A549 (cell line): ENCODE measurements around the gene DLG1. TPM values are rescaled to one million over a fixed set of nuclear protein-coding genes. Genes with fewer than 3 reads are reported as not detected.

Experiments
- ATAC-seq, 2 experiments: fragments of 200-7000 bp in 1 of 2; fragments of >200 bp in 1 of 2; cut with Nextera tagmentation in 1 of 2; cut with Tn5 transposase in 1 of 2; 3 replicates each; pipeline versions ENCODE4 v1.8.0 to v1.9.1; 2018 to 2020; ENCODE audit warnings: mild to moderate bottlenecking in 1 of 2, moderate library complexity in 1 of 2
- CTCF ChIA-PET: fragments of 300-600 bp; sonication (Branson Sonifier 250); formaldehyde crosslinking; extraction: SDS; loops from one replicate; lab custom pipeline; 2021; ENCODE audit warnings: antibody characterized with exemption, inconsistent platforms; lab: Yijun Ruan, JAX
- POLR2A ChIA-PET: fragments of 350-600 bp; formaldehyde crosslinking; extraction: SDS; loops from one replicate; lab custom pipeline; 2021; ENCODE audit warnings: antibody characterized with exemption, inconsistent platforms; lab: Yijun Ruan, JAX
- DNase-seq, 2 experiments: peaks; one replicate each; pipeline versions ENCODE4 v3.0.0 to v3.0.0-alpha.2; 2011 to 2016; ENCODE audit warnings: low read depth in 1 of 2, low spot score in 1 of 2
- FAIRE-seq: peaks from 2 replicates; lab custom pipeline; 2011; peaks lifted over from hg19 to GRCh38; lab: Jason Lieb, UNC
- H3K27ac ChIP-seq, 2 experiments: fragments of >200 bp; sonication (Bioruptor Twin); formaldehyde crosslinking; 3 replicates each; pipeline ENCODE4 v1.5.1; 2016 to 2017
- H3K4me1 ChIP-seq: fragments of >200 bp; sonication (Bioruptor Twin); formaldehyde crosslinking; 3 replicates; pipeline ENCODE4 v1.6.1; 2016
- H3K4me2 ChIP-seq: fragments of >200 bp; sonication (Bioruptor Twin); formaldehyde crosslinking; 3 replicates; pipeline ENCODE4 v1.6.1; 2016
- H3K4me3 ChIP-seq: fragments of >200 bp; sonication (Bioruptor Twin); formaldehyde crosslinking; 3 replicates; pipeline ENCODE4 v1.5.1; 2016
- H3K9me3 ChIP-seq: fragments of >200 bp; sonication (Bioruptor Twin); formaldehyde crosslinking; 3 replicates; pipeline ENCODE4 v1.6.1; 2016
- BCL3 ChIP-seq: fragments of >200 bp; sonication (Bioruptor Twin); formaldehyde crosslinking; IDR thresholded peaks from 3 replicates; pipeline ENCODE4 v1.6.1; 2016
- CHD2 ChIP-seq: fragments of 150-350 bp; IDR thresholded peaks from 2 replicates; pipeline ENCODE4 v1.6.1; 2014; ENCODE audit warnings: low read length; ENCODE audit not compliant: partially characterized antibody
- CHD4 ChIP-seq: fragments of 200-600 bp; sonication (generic); IDR thresholded peaks from 2 replicates; pipeline ENCODE4 v1.6.1; 2016; ENCODE audit warnings: antibody characterized with exemption, mild to moderate bottlenecking, borderline replicate concordance
- EHMT2 ChIP-seq: fragments of 200-600 bp; sonication (generic); IDR thresholded peaks from 2 replicates; pipeline ENCODE4 v1.6.1; 2016; ENCODE audit warnings: antibody characterized with exemption, low read depth, mild to moderate bottlenecking, moderate library complexity
- EP300 ChIP-seq, 2 experiments: fragments of >200 bp; sonication (Bioruptor Twin); formaldehyde crosslinking; IDR thresholded peaks; 2 replicates in 1 of 2; 3 replicates in 1 of 2; pipeline ENCODE4 v1.6.1; 2016 to 2017
- FOSL2 ChIP-seq, 2 experiments: fragments of 450-650 bp in 1 of 2; fragments of >200 bp in 1 of 2; sonication (Bioruptor Twin) in 1 of 2; formaldehyde crosslinking; IDR thresholded peaks; 2 replicates each; pipeline versions ENCODE4 v1.5.0 to v1.6.1; 2016 to 2020; ENCODE audit warnings: mild to moderate bottlenecking in 1 of 2, moderate library complexity in 1 of 2
- HDAC2 ChIP-seq: fragments of 200-600 bp; sonication (generic); IDR thresholded peaks from 2 replicates; pipeline ENCODE4 v1.6.1; 2016
- HMGXB4 ChIP-seq: fragments of 250-450 bp; sonication (Bioruptor Pico); IDR thresholded peaks from 2 replicates; pipeline ENCODE4 v1.5.0; 2021; ENCODE audit warnings: mild to moderate bottlenecking, moderate library complexity, borderline replicate concordance
- HOXA7 ChIP-seq: fragments of 250-450 bp; sonication (Bioruptor Pico); IDR thresholded peaks from 2 replicates; pipeline ENCODE4 v1.5.0; 2020; ENCODE audit warnings: mild to moderate bottlenecking, moderate library complexity
- JUNB ChIP-seq: fragments of >200 bp; sonication (Bioruptor Twin); formaldehyde crosslinking; IDR thresholded peaks from 2 replicates; pipeline ENCODE4 v1.6.1; 2016
- MYC ChIP-seq: IDR thresholded peaks from 2 replicates; pipeline ENCODE4 v1.6.1; 2012; ENCODE audit warnings: mild to moderate bottlenecking, inconsistent platforms, low read length, improper control_type of control experiment, borderline replicate concordance
- NR3C1 ChIP-seq: fragments of >200 bp; sonication (Bioruptor Twin); formaldehyde crosslinking; IDR thresholded peaks from 3 replicates; pipeline ENCODE4 v1.6.1; 2017
- PBX3 ChIP-seq: IDR thresholded peaks from 2 replicates; pipeline ENCODE4 v1.6.1; 2012
- POLR2A ChIP-seq: IDR thresholded peaks from 2 replicates; pipeline ENCODE4 v1.6.1; 2012; ENCODE audit warnings: mild to moderate bottlenecking, low read length
- RAD21 ChIP-seq, 2 experiments: fragments of >200 bp in 1 of 2; sonication (Bioruptor Twin) in 1 of 2; formaldehyde crosslinking in 1 of 2; IDR thresholded peaks in 1 of 2; conservative IDR thresholded peaks in 1 of 2; 2 replicates in 1 of 2; 3 replicates in 1 of 2; pipeline ENCODE4 v1.6.1; 2012 to 2018; ENCODE audit warnings: inconsistent platforms in 1 of 2
- RCOR1 ChIP-seq: fragments of 150-350 bp; IDR thresholded peaks from 2 replicates; pipeline ENCODE4 v1.6.1; 2014; ENCODE audit warnings: antibody characterized with exemption, low read length, low read depth
- SREBF2 ChIP-seq: fragments of 450-650 bp; IDR thresholded peaks from 2 replicates; pipeline ENCODE4 v1.6.1; 2014; ENCODE audit warnings: mild to moderate bottlenecking, moderate library complexity
- TFCP2L1 ChIP-seq: fragments of 250-450 bp; sonication (Bioruptor Pico); IDR thresholded peaks from 2 replicates; pipeline ENCODE4 v1.5.0; 2021; ENCODE audit warnings: mild to moderate bottlenecking
- TP53 ChIP-seq: fragments of 250-450 bp; sonication (Bioruptor Pico); IDR thresholded peaks from 2 replicates; pipeline ENCODE4 v1.5.0; 2021; ENCODE audit warnings: mild to moderate bottlenecking, moderate library complexity
- USF2 ChIP-seq: fragments of 450-650 bp; IDR thresholded peaks from 2 replicates; pipeline ENCODE4 v1.6.1; 2014; ENCODE audit warnings: antibody characterized with exemption
- ZNF302 ChIP-seq: fragments of 250-450 bp; sonication (Bioruptor Pico); IDR thresholded peaks from 2 replicates; pipeline ENCODE4 v1.9.0; 2021; ENCODE audit warnings: inconsistent platforms, mild to moderate bottlenecking, moderate library complexity
- WGBS: methylation state at CpG from one replicate; pipeline ENCODE4 v1.1.6; 2017; ENCODE audit errors: missing lambda C conversion rate; 5-methylcytosine and 5-hydroxymethylcytosine counted together
- polyA plus RNA-seq, 4 experiments: library from polyadenylated mRNA; depleted of rRNA in 3 of 4; stranded (reverse); fragments of >200 nt; fragmentation: RNase III in 1 of 4; extraction: RNeasy Plus Mini Kit Qiagen cat#74134 plus additional on column Dnase treatment in 1 of 4; gene quantifications; 2 replicates in 3 of 4; 3 replicates in 1 of 4; pipeline ENCODE4 v1.2.3, GENCODE V29; 2011 to 2017

Gene DLG1
- polyA plus RNA-seq, 2 of the 4 experiments (the other 2 are of a cell fraction), result 27.0 to 33.9 TPM

GRCh38 chr3:197137751-197138150 is 160.7 kb downstream of the DLG1 start:
- no peaks in the 10 kb centered on the region for H3K4me1 ChIP-seq
- ChIA-PET CTCF (interaction anchor here (0.9 kb wide), 1 partner anchor 134 kb away, joined by 3 read pairs; no protein-coding TSS in a partner anchor), POLR2A (no interaction called here)
- no peak overlapping the region for H3K27ac ChIP-seq
- no peak for TF ChIP-seq HMGXB4 (CRISPR knock-in tag)
- no peak for TF ChIP-seq PBX3
- TF ChIP-seq SREBF2, result no peak
- TF ChIP-seq POLR2A, result no peak
- no peak for TF ChIP-seq RCOR1
- no peak for TF ChIP-seq JUNB
- TF ChIP-seq CHD4, result no peak
- no peak for TF ChIP-seq RAD21 (conservative IDR thresholded peaks at IDR 0.05 in 1 of 2, IDR thresholded peaks at IDR 0.05 in 1 of 2)
- no peak for TF ChIP-seq HDAC2
- TF ChIP-seq TP53 (CRISPR knock-in tag), result no peak
- TF ChIP-seq EP300 (IDR thresholded peaks at IDR 0.05), result no peak
- TF ChIP-seq FOSL2 (IDR thresholded peaks at IDR 0.05), result no peak
- no peak for TF ChIP-seq FOSL2 (CRISPR knock-in tag; IDR thresholded peaks at IDR 0.05)
- TF ChIP-seq NR3C1, result no peak
- no peak for TF ChIP-seq BCL3
- no peak for TF ChIP-seq EHMT2
- DNase-seq (no peak), ATAC-seq (no peak), FAIRE-seq (no peak)
- no peak overlapping the region for H3K4me3 ChIP-seq
- peaks cover 9% of the 10 kb centered on the region; the same call in 2 of the 3 replicates for H3K9me3 ChIP-seq
- H3K4me2 ChIP-seq, result no peak overlapping the region
- 79% methylated on average over 5 of the region's 5 CpGs for WGBS

GRCh38 chr3:197136744-197137143 is 161.7 kb downstream of the DLG1 start:
- ChIA-PET CTCF (no interaction called here), POLR2A (no interaction called here)
- FAIRE-seq, result no peak
- Histone ChIP-seq H3K4me1 (no peaks in the 10 kb centered on the region), H3K4me3 (no peak overlapping the region), H3K4me2 (no peak overlapping the region), H3K27ac (no peak overlapping the region), H3K9me3 (peaks cover 9% of the 10 kb centered on the region; the same call in 2 of the 3 replicates)
- WGBS, result 93% methylated on average over 3 of the region's 3 CpGs
- TF ChIP-seq HOXA7 (CRISPR knock-in tag) (no peak), JUNB (no peak), TFCP2L1 (CRISPR knock-in tag) (no peak)
- no peak for ATAC-seq
- no peak for DNase-seq

- ATAC-seq (no peak), FAIRE-seq (no peak), DNase-seq (no peak)
- Histone ChIP-seq H3K4me1 (no peaks in the 10 kb centered on the region), H3K4me3 (no peak overlapping the region), H3K9me3 (peaks cover 9% of the 10 kb centered on the region; the same call in 2 of the 3 replicates), H3K4me2 (no peak overlapping the region), H3K27ac (no peak overlapping the region)
- TF ChIP-seq MYC, result no peak
- no peak for TF ChIP-seq TP53 (CRISPR knock-in tag)
- no peak for TF ChIP-seq ZNF302 (CRISPR knock-in tag)
- no peak for TF ChIP-seq USF2
- TF ChIP-seq POLR2A, result no peak
- no peak for TF ChIP-seq CHD2
- CTCF ChIA-PET, result interaction anchor here (0.6 to 1.4 kb wide), 2 partner anchors 52 to 118 kb away, joined by 3 to 4 read pairs; no protein-coding TSS in a partner anchor
- WGBS, result 93% methylated on average over 5 of the region's 5 CpGs
- POLR2A ChIA-PET, result no interaction called here
These were observed 163.2 kb downstream of the DLG1 start for GRCh38 chr3:197135212-197135611.
